PC-3 (cell line): ENCODE results near the gene ADARB2. TPM values are rescaled to one million over a fixed set of nuclear protein-coding genes. Genes with fewer than 3 reads are reported as not detected.

Experiments used
- ATAC-seq: fragments of 200-7000 bp; cut with Tn5 transposase; 2 replicates; pipeline ENCODE4 v1.9.1; 2020; ENCODE audit warnings: mild to moderate bottlenecking, moderate library complexity
- BruUV-seq: library from RNA; stranded (reverse); fragments of 400-500 nt; replicated peaks from 2 replicates; lab custom pipeline; 2021; lab: Mats Ljungman, UMichigan
- CTCF ChIA-PET: fragments of 300-600 bp; sonication (Branson Sonifier 250); formaldehyde crosslinking; loops from one replicate; lab custom pipeline; 2022; ENCODE audit warnings: antibody characterized with exemption; lab: Charles Lee
- POLR2A ChIA-PET: fragments of 300-600 bp; sonication (Branson Sonifier 250); formaldehyde crosslinking; loops from one replicate; lab custom pipeline; 2022; ENCODE audit warnings: antibody characterized with exemption; ENCODE audit not compliant: unreplicated experiment; lab: Charles Lee
- DNase-seq: peaks from one replicate; pipeline ENCODE4 v3.0.0-alpha.2; 2015
- H2AFZ ChIP-seq: fragments of 300-600 bp; sonication (generic); 2 replicates; pipeline ENCODE4 v1.6.0; 2016; ENCODE audit warnings: antibody characterized with exemption, low read length
- H3F3A ChIP-seq: fragments of 300-600 bp; sonication (generic); one replicate; pipeline ENCODE4 v1.6.0; 2017; ENCODE audit warnings: antibody characterized with exemption, low read length, control low read depth, mild to moderate bottlenecking; ENCODE audit not compliant: unreplicated experiment
- H3K27ac ChIP-seq: fragments of 300-600 bp; sonication (generic); 2 replicates; pipeline ENCODE4 v1.5.1; 2016; ENCODE audit warnings: mild to moderate bottlenecking, low read length
- H3K27me3 ChIP-seq: fragments of 300-600 bp; sonication (generic); 2 replicates; pipeline ENCODE4 v1.6.1; 2016; ENCODE audit warnings: low read length, mixed read lengths
- H3K36me3 ChIP-seq: fragments of 300-600 bp; sonication (generic); 2 replicates; pipeline ENCODE4 v1.6.1; 2016; ENCODE audit warnings: low read depth, mixed run types, low read length, mixed read lengths
- H3K4me1 ChIP-seq: fragments of 300-600 bp; sonication (generic); 2 replicates; pipeline ENCODE4 v1.5.1; 2016; ENCODE audit warnings: low read length; ENCODE audit not compliant: insufficient read depth
- H3K4me2 ChIP-seq: fragments of 300-600 bp; sonication (generic); 2 replicates; pipeline ENCODE4 v1.6.0; 2016; ENCODE audit warnings: low read length
- H3K4me3 ChIP-seq: fragments of 300-600 bp; sonication (generic); 2 replicates; pipeline ENCODE4 v1.5.1; 2016; ENCODE audit warnings: mild to moderate bottlenecking, low read length, mixed read lengths
- H3K79me2 ChIP-seq: fragments of 300-600 bp; sonication (generic); 2 replicates; pipeline ENCODE4 v1.6.1; 2017; ENCODE audit warnings: low read length, mixed read lengths
- H3K9ac ChIP-seq: fragments of 300-600 bp; sonication (generic); 2 replicates; pipeline ENCODE4 v1.6.0; 2016; ENCODE audit warnings: mild to moderate bottlenecking, low read length
- H3K9me2 ChIP-seq: fragments of 300-600 bp; sonication (generic); replicated peaks from 2 replicates; pipeline ENCODE4 v1.6.1; 2016; ENCODE audit warnings: mixed run types, low read length, mixed read lengths
- H3K9me3 ChIP-seq: fragments of 300-600 bp; sonication (generic); 2 replicates; pipeline ENCODE4 v1.6.1; 2016; ENCODE audit warnings: low read length, mixed read lengths
- H4K20me1 ChIP-seq: fragments of 300-600 bp; sonication (generic); 2 replicates; pipeline ENCODE4 v1.6.1; 2016; ENCODE audit warnings: low read length, mixed read lengths
- CTCF ChIP-seq: fragments of 300-600 bp; sonication (generic); conservative IDR thresholded peaks from 2 replicates; pipeline ENCODE4 v1.5.1; 2017; ENCODE audit warnings: antibody characterized with exemption, low read depth, mild to moderate bottlenecking, low read length
- EZH2 ChIP-seq: fragments of 300-600 bp; sonication (generic); IDR thresholded peaks from one replicate; pipeline ENCODE4 v1.6.1; 2017; ENCODE audit warnings: antibody characterized with exemption, mild to moderate bottlenecking, low read length; ENCODE audit not compliant: unreplicated experiment
- EZH2phosphoT487 ChIP-seq: fragments of 300-600 bp; sonication (generic); IDR thresholded peaks from 2 replicates; pipeline ENCODE4 v1.6.1; 2018; ENCODE audit warnings: mild to moderate bottlenecking, antibody characterized with exemption, low read length, borderline replicate concordance
- intact Hi-C: fragments of 100-400 bp; cut with micrococcal nuclease; formaldehyde crosslinking; loops from 2 replicates; pipeline ENCODE4 v1.9.0; 2023
- total RNA-seq: library from RNA; depleted of rRNA; stranded (reverse); fragments of >200 nt; gene quantifications from 2 replicates; pipeline ENCODE4 v1.2.3, GENCODE V29; 2014

The ADARB2 gene
- total RNA-seq, 1 experiment from 2014 or later = not detected

- Histone ChIP-seq H3K4me2 (no peak overlapping the region), H3K27ac (no peak overlapping the region), H3K4me1 (no peaks in the 10 kb centered on the region), H3K4me3 (no peak overlapping the region), H2AFZ (no peak overlapping the region), H3K9ac (no peak overlapping the region), H3K27me3 (peaks cover 26% of the 10 kb centered on the region; the same call in 1 of the 2 replicates), H3K36me3 (no peaks in the 10 kb centered on the region), H3F3A (no peaks in the 10 kb centered on the region), H3K9me3 (no peaks in the 10 kb centered on the region), H3K79me2 (no peaks in the 10 kb centered on the region), H3K9me2 (no peaks in the 10 kb centered on the region), H4K20me1 (no peaks in the 10 kb centered on the region)
- no TSS peak for BruUV-seq
- intact Hi-C loops = no loop called here
- DNase-seq (no peak), ATAC-seq (no peak)
- ChIA-PET CTCF (no interaction called here), POLR2A (no interaction called here)
- no peak for TF ChIP-seq CTCF
- TF ChIP-seq EZH2 = no peak
- no peak for TF ChIP-seq EZH2phosphoT487
Observed at GRCh38 chr10:1179346-1180070, 557.8 kb downstream of the ADARB2 start.

- intact Hi-C loops = no loop called here
- Histone ChIP-seq H4K20me1 (no peaks in the 10 kb centered on the region), H3K27ac (no peak overlapping the region), H3K36me3 (no peaks in the 10 kb centered on the region), H3K27me3 (peaks cover 26% of the 10 kb centered on the region; the same call in 1 of the 2 replicates), H3K9ac (no peak overlapping the region), H3K4me1 (no peaks in the 10 kb centered on the region), H3K4me3 (no peak overlapping the region), H3K4me2 (no peak overlapping the region), H3K9me3 (no peaks in the 10 kb centered on the region), H2AFZ (no peak overlapping the region), H3K9me2 (no peaks in the 10 kb centered on the region), H3K79me2 (no peaks in the 10 kb centered on the region), H3F3A (no peaks in the 10 kb centered on the region)
- BruUV-seq = no TSS peak
- ATAC-seq = no peak
- TF ChIP-seq CTCF (no peak), EZH2phosphoT487 (no peak), EZH2 (no peak)
- ChIA-PET POLR2A (no interaction called here), CTCF (no interaction called here)
- DNase-seq = no peak
Observed at GRCh38 chr10:1178506-1178905, 558.8 kb downstream of the ADARB2 start.

GRCh38 chr10:1177936-1178335 lies 559.4 kb downstream of the ADARB2 start:
- no peaks in the 10 kb centered on the region for H3K9me2 ChIP-seq
- TF ChIP-seq EZH2 (no peak), EZH2phosphoT487 (no peak), CTCF (no peak)
- intact Hi-C loops = no loop called here
- DNase-seq (no peak), ATAC-seq (no peak)
- peaks cover 26% of the 10 kb centered on the region; the same call in 1 of the 2 replicates for H3K27me3 ChIP-seq
- H3K9ac ChIP-seq = no peak overlapping the region
- no TSS peak for BruUV-seq
- POLR2A ChIA-PET = no interaction called here
- no peaks in the 10 kb centered on the region for H3K9me3 ChIP-seq
- CTCF ChIA-PET = no interaction called here
- no peak overlapping the region for H3K27ac ChIP-seq
- H3K36me3 ChIP-seq = no peaks in the 10 kb centered on the region
- H3K4me3 ChIP-seq = no peak overlapping the region
- no peak overlapping the region for H3K4me2 ChIP-seq
- H3F3A ChIP-seq = no peaks in the 10 kb centered on the region
- H2AFZ ChIP-seq = no peak overlapping the region
- no peaks in the 10 kb centered on the region for H3K4me1 ChIP-seq
- H3K79me2 ChIP-seq = no peaks in the 10 kb centered on the region
- H4K20me1 ChIP-seq = no peaks in the 10 kb centered on the region
